K562 (cell line): ENCODE measurements around the gene MTIF3. TPM values are rescaled to one million over a fixed set of nuclear protein-coding genes. Genes with fewer than 3 reads are reported as not detected.

Experiments
- SAFB ChIP-seq: fragments of 200-400 bp; formaldehyde crosslinking; IDR thresholded peaks from 2 replicates; pipeline ENCODE4 v1.6.1; 2017; ENCODE audit warnings: low read depth, low read length, borderline replicate concordance
- ZNF639 ChIP-seq, 2 experiments: fragments of 200-800 bp in 1 of 2; sonication (Bioruptor generic) in 1 of 2; sonication (generic) in 1 of 2; formaldehyde crosslinking in 1 of 2; IDR thresholded peaks in 1 of 2; conservative IDR thresholded peaks in 1 of 2; 2 replicates each; pipeline versions ENCODE4 v1.5.0 to v1.6.1; 2016 to 2020; ENCODE audit warnings: missing compliant biosample characterization in 1 of 2, missing genetic modification characterization in 1 of 2, missing genetic modification reagents in 1 of 2
- polyA plus RNA-seq, 8 experiments: library from polyadenylated mRNA; depleted of rRNA in 4 of 8; stranded (reverse) in 5 of 8; unstranded in 3 of 8; fragments of >200 nt; fragmentation: Nextera tagmentation in 2 of 8; fragmentation: Illumina TruSeq in 1 of 8; extraction: Ambion mirVana in 2 of 8; extraction: Trizol in 1 of 8; gene quantifications; 2 replicates each; pipeline versions ENCODE4 v1.2.1 to v1.2.3, GENCODE V29; 2011 to 2014; ENCODE audit warnings: inconsistent platforms in 1 of 8, missing spikeins in 1 of 8
- total RNA-seq, 7 experiments: library from RNA; depleted of rRNA in 6 of 7; stranded (reverse); fragments of >200 nt in 6 of 7; fragmentation: Illumina TruSeq in 2 of 7; extraction: Trizol in 2 of 7; gene quantifications; 2 replicates each; pipeline versions ENCODE4 v1.2.1 to v1.2.3, GENCODE V29; 2011 to 2021; ENCODE audit warnings: low replicate concordance in 1 of 7
- TF ChIP-seq, protein P1 (sequence below): sonication (generic); formaldehyde crosslinking; IDR thresholded peaks from 2 replicates; pipeline ENCODE4 v1.8.0; 2023; ENCODE audit warnings: mild to moderate bottlenecking, missing genetic modification reagents

MTIF3 gene
- total and polyA plus RNA-seq, 9 of the 15 experiments (the other 6 are each of a cell fraction or from before 2014, with no cell fraction given), result 23.5 to 73.6 (median 45.2) TPM

GRCh38 chr13:27403727-27404385 lies 46.5 kb downstream of the MTIF3 start (continued):
- TF ChIP-seq ZNF639 (CRISPR knock-in tag; conservative IDR thresholded peaks at IDR 0.05 in 1 of 2, IDR thresholded peaks at IDR 0.05 in 1 of 2), result no peak
- no peak for TF ChIP-seq SAFB
- TF ChIP-seq, protein P1, sequence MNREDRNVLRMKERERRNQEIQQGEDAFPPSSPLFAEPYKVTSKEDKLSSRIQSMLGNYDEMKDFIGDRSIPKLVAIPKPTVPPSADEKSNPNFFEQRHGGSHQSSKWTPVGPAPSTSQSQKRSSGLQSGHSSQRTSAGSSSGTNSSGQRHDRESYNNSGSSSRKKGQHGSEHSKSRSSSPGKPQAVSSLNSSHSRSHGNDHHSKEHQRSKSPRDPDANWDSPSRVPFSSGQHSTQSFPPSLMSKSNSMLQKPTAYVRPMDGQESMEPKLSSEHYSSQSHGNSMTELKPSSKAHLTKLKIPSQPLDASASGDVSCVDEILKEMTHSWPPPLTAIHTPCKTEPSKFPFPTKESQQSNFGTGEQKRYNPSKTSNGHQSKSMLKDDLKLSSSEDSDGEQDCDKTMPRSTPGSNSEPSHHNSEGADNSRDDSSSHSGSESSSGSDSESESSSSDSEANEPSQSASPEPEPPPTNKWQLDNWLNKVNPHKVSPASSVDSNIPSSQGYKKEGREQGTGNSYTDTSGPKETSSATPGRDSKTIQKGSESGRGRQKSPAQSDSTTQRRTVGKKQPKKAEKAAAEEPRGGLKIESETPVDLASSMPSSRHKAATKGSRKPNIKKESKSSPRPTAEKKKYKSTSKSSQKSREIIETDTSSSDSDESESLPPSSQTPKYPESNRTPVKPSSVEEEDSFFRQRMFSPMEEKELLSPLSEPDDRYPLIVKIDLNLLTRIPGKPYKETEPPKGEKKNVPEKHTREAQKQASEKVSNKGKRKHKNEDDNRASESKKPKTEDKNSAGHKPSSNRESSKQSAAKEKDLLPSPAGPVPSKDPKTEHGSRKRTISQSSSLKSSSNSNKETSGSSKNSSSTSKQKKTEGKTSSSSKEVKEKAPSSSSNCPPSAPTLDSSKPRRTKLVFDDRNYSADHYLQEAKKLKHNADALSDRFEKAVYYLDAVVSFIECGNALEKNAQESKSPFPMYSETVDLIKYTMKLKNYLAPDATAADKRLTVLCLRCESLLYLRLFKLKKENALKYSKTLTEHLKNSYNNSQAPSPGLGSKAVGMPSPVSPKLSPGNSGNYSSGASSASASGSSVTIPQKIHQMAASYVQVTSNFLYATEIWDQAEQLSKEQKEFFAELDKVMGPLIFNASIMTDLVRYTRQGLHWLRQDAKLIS (CRISPR knock-in tag), result no peak
- TF ChIP-seq, all 486 proteins: peak for 0
